HepG2 (cell line): Measurements from ENCODE around the gene TEKT5. TPM values are rescaled to one million over a fixed set of nuclear protein-coding genes. Genes with fewer than 3 reads are reported as not detected.

ENCODE experiments used
- ARNT2 ChIP-seq: sonication (generic); formaldehyde crosslinking; IDR thresholded peaks from 2 replicates; pipeline ENCODE4 v1.8.0; 2022; ENCODE audit warnings: mild to moderate bottlenecking, low read depth, missing genetic modification reagents, moderate library complexity
- BATF2 ChIP-seq: sonication (generic); formaldehyde crosslinking; IDR thresholded peaks from 2 replicates; pipeline ENCODE4 v1.8.0; 2022; ENCODE audit warnings: mild to moderate bottlenecking, missing genetic modification reagents, moderate library complexity
- BCLAF1 ChIP-seq: fragments of 450-650 bp; IDR thresholded peaks from 2 replicates; pipeline ENCODE4 v1.6.1; 2017; ENCODE audit warnings: mild to moderate bottlenecking
- GABPA ChIP-seq, 2 experiments: IDR thresholded peaks; 2 replicates each; pipeline ENCODE4 v1.6.1; 2011 to 2016; ENCODE audit warnings: low read depth in 2 of 2, low read length in 1 of 2, missing biosample characterization in 1 of 2, missing genetic modification characterization in 1 of 2
- PAWR ChIP-seq: sonication (generic); formaldehyde crosslinking; IDR thresholded peaks from 2 replicates; pipeline ENCODE4 v1.4.0; 2020; ENCODE audit warnings: missing genetic modification reagents, mild to moderate bottlenecking, borderline replicate concordance
- RFX5 ChIP-seq: IDR thresholded peaks from 2 replicates; pipeline ENCODE4 v1.6.1; 2011; ENCODE audit warnings: low read depth, low read length, improper control_type of control experiment
- TAF1 ChIP-seq: sonication (generic); formaldehyde crosslinking; IDR thresholded peaks from 2 replicates; pipeline ENCODE4 v1.4.0; 2020; ENCODE audit warnings: missing genetic modification reagents
- TEAD3 ChIP-seq: optimal IDR thresholded peaks from 2 replicates; pipeline ENCODE3; 2016; ENCODE audit warnings: borderline replicate concordance
- THYN1 ChIP-seq: sonication (generic); formaldehyde crosslinking; IDR thresholded peaks from 2 replicates; pipeline ENCODE4 v1.8.1; 2023; ENCODE audit warnings: low read depth, mild to moderate bottlenecking, moderate library complexity, missing genetic modification reagents, borderline replicate concordance
- XBP1 ChIP-seq: sonication (generic); formaldehyde crosslinking; IDR thresholded peaks from 2 replicates; pipeline ENCODE4 v1.5.0; 2020; ENCODE audit warnings: missing genetic modification reagents
- ZBED4 ChIP-seq: sonication (generic); formaldehyde crosslinking; IDR thresholded peaks from 2 replicates; pipeline ENCODE4 v1.4.0; 2020; ENCODE audit warnings: missing genetic modification reagents, borderline replicate concordance
- ZEB1 ChIP-seq: IDR thresholded peaks from 2 replicates; pipeline ENCODE4 v1.6.1; 2012; ENCODE audit warnings: mild to moderate bottlenecking, low read depth, inconsistent platforms; ENCODE audit not compliant: insufficient replicate concordance
- ZFP82 ChIP-seq: sonication (generic); formaldehyde crosslinking; IDR thresholded peaks from 2 replicates; pipeline ENCODE4 v1.5.1; 2020; ENCODE audit warnings: mild to moderate bottlenecking, missing genetic modification reagents, borderline replicate concordance
- ZNF501 ChIP-seq: sonication (generic); formaldehyde crosslinking; IDR thresholded peaks from 2 replicates; pipeline ENCODE4 v1.5.1; 2020; ENCODE audit warnings: mild to moderate bottlenecking, moderate library complexity, missing genetic modification reagents
- ZNF552 ChIP-seq: sonication (generic); formaldehyde crosslinking; IDR thresholded peaks from 2 replicates; pipeline ENCODE4 v1.9.0; 2022; ENCODE audit warnings: missing genetic modification reagents, mild to moderate bottlenecking, borderline replicate concordance
- ZNF558 ChIP-seq: sonication (generic); formaldehyde crosslinking; IDR thresholded peaks from 2 replicates; pipeline ENCODE4 v1.9.0; 2022; ENCODE audit warnings: mild to moderate bottlenecking, missing genetic modification reagents, borderline replicate concordance
- ZNF672 ChIP-seq: sonication (generic); formaldehyde crosslinking; IDR thresholded peaks from 2 replicates; pipeline ENCODE4 v1.8.1; 2022; ENCODE audit warnings: missing genetic modification reagents
- polyA plus RNA-seq, 8 experiments: library from polyadenylated mRNA; depleted of rRNA in 3 of 8; stranded (reverse) in 7 of 8; unstranded in 1 of 8; fragments of >200 nt; fragmentation: Illumina TruSeq in 4 of 8; extraction: Trizol in 4 of 8; gene quantifications; 2 replicates each; pipeline versions ENCODE4 v1.2.1 to v1.2.3, GENCODE V29; 2011 to 2016; ENCODE audit warnings: low read depth in 4 of 8, missing spikeins in 1 of 8, mixed read lengths in 1 of 8; ENCODE audit not compliant: insufficient read depth in 1 of 8
- total RNA-seq, 5 experiments: library from RNA; depleted of rRNA; stranded (reverse); fragments of >200 nt; fragmentation: Illumina TruSeq; extraction: Trizol; gene quantifications; 2 replicates each; pipeline ENCODE4 v1.2.3, GENCODE V29; 2016; ENCODE audit warnings: low read depth in 1 of 5
- TF ChIP-seq, protein P1 (sequence below): sonication (generic); formaldehyde crosslinking; IDR thresholded peaks from 2 replicates; pipeline ENCODE4 v1.4.0; 2020; ENCODE audit warnings: missing genetic modification reagents

Gene TEKT5
- total and polyA plus RNA-seq, 2 of the 13 experiments (the other 11 are each of a cell fraction or from before 2014, with no cell fraction given), result 0.16 TPM; not detected in 1

DNA sequence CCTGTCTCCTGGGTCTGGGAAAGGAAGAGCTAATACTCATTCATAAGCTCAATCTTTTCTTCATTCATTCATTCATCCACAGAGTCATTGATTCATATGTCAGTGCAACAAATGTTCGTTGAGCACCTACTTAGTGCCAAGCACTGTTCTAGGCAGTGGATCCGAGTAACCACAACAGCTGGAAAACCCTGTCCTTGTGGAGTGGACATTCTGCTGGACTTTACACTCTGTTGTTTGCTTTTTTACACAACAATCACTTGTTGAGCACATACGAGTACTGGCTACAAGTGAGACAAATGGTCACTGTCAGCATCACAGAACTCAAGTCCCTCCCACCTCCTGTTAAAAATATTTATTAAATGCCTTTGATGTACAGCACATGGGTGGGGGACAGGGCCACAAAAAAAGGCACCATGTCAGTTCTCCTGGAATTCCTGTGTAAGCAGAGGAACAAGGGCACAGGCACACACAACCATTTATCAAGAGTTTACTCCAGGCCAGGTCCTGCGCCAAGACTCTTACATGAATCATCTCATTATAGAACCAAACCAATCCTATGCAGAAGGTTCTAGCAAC, 46.9 kb downstream of the TEKT5 start (continued):
- TF ChIP-seq ZNF558 (CRISPR knock-in tag) (no peak), BCLAF1 (no peak), ZFP82 (CRISPR knock-in tag) (no peak), ZBED4 (CRISPR knock-in tag) (peak; percentile 75; the same call in 1 of the 2 replicates), ZEB1 (peak; percentile 90), ZNF552 (CRISPR knock-in tag) (0 out of 2 replicates have a peak, but pooled peaks have one; percentile 23), ARNT2 (CRISPR knock-in tag) (peak; percentile 84), BATF2 (CRISPR knock-in tag) (no peak), TAF1 (CRISPR knock-in tag) (peak; percentile 18; the same call in 1 of the 2 replicates), GABPA (IDR thresholded peaks at IDR 0.05; ENCODE audit: low read depth, low read length) (no peak), GABPA (CRISPR knock-in tag; IDR thresholded peaks at IDR 0.05; ENCODE audit: low read depth) (peak; percentile 75), ZNF672 (CRISPR knock-in tag) (no peak), THYN1 (CRISPR knock-in tag) (peak; percentile 82; the same call in 1 of the 2 replicates), XBP1 (CRISPR knock-in tag) (peak; percentile 11; the same call in 1 of the 2 replicates), ZNF501 (CRISPR knock-in tag) (peak; percentile 74), PAWR (CRISPR knock-in tag) (no peak), RFX5 (peak; percentile 71; the same call in 1 of the 2 replicates), TEAD3 (peak; percentile 99)
- TF ChIP-seq, protein P1, sequence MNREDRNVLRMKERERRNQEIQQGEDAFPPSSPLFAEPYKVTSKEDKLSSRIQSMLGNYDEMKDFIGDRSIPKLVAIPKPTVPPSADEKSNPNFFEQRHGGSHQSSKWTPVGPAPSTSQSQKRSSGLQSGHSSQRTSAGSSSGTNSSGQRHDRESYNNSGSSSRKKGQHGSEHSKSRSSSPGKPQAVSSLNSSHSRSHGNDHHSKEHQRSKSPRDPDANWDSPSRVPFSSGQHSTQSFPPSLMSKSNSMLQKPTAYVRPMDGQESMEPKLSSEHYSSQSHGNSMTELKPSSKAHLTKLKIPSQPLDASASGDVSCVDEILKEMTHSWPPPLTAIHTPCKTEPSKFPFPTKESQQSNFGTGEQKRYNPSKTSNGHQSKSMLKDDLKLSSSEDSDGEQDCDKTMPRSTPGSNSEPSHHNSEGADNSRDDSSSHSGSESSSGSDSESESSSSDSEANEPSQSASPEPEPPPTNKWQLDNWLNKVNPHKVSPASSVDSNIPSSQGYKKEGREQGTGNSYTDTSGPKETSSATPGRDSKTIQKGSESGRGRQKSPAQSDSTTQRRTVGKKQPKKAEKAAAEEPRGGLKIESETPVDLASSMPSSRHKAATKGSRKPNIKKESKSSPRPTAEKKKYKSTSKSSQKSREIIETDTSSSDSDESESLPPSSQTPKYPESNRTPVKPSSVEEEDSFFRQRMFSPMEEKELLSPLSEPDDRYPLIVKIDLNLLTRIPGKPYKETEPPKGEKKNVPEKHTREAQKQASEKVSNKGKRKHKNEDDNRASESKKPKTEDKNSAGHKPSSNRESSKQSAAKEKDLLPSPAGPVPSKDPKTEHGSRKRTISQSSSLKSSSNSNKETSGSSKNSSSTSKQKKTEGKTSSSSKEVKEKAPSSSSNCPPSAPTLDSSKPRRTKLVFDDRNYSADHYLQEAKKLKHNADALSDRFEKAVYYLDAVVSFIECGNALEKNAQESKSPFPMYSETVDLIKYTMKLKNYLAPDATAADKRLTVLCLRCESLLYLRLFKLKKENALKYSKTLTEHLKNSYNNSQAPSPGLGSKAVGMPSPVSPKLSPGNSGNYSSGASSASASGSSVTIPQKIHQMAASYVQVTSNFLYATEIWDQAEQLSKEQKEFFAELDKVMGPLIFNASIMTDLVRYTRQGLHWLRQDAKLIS, result no peak; the same call in 1 of the 2 replicates
